Embryonic facial prominence (tissue), 1 donor: ENCODE measurements around the gene ARL8A.
"Not testable (repeated sequence)": the region's sequence is repeated elsewhere in the genome, so short reads cannot be mapped to it uniquely, and the experiment has no call there.

Experiments
- DNase-seq: peaks from one replicate; pipeline ENCODE4 v3.0.0-alpha.2; 2016; ENCODE audit errors: extremely low spot score

ARL8A gene

GRCh38 chr1:202173993-202174392 lies 29.5 kb upstream of the ARL8A start:
- DNase-seq = no peak

GRCh38 chr1:202172015-202172355 lies 27.4 kb upstream of the ARL8A start:
- DNase-seq = no peak

DNA sequence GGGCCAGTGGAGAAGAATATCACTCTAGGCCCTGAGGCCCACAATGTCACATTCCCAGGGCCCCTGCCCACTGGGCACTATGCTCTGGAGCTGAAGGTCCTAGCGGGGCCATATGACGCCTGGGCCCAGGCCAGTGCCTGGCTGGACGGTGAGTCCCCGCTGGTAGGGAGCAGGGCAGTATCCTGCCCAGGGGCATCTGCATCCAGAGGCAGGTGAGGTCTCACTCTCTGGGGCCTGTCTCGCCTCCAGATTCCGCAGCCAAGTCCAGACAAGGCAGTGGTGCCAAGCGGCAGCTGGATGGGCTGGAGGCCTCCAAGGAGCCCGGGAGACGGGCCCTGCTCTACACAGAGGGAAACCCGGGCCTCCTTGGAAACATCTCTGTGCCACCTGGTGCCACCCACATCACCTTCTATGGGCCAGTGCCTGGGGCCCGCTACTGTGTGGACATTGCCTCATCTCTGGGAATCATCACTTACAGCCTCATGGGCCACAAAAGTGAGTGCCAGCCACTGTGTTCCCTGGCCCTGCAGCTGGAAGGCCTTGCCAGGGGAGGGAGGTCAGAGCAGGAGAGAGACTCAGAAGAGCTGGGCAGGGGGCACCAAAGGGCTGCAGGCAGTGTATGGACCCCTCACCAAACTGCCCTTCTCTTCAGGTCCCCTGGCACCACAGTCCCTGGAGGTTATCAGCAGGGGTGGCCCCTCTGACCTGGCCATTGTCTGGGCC lies 26.9 kb upstream of the ARL8A start:
- DNase-seq = no peak

DNA sequence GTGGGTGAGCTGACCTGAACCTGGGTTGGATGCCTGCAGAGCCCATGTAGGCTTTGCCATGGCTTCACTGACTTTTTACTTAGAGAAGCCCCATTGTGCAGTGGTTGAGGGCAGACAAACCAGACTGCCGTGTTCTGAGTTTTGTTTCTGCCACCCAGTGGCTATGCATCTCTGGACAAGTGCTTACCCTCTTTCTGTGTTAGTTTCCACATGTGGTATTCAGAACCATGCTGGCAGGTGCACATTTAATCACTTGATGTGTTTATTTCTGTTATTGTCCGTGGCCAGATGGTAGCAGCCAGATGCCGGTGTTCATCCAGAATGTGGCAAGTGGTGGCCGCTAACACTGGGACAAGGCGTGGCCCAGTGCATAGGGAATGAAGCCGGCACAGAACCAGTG lies 26.2 kb upstream of the ARL8A start:
- DNase-seq = no peak

- DNase-seq = no peak
Measured at GRCh38 chr1:202168861-202169260, 24.3 kb upstream of the ARL8A start.

GRCh38 chr1:202167708-202168415 lies 23.3 kb upstream of the ARL8A start:
- DNase-seq = peak; percentile 50

DNA sequence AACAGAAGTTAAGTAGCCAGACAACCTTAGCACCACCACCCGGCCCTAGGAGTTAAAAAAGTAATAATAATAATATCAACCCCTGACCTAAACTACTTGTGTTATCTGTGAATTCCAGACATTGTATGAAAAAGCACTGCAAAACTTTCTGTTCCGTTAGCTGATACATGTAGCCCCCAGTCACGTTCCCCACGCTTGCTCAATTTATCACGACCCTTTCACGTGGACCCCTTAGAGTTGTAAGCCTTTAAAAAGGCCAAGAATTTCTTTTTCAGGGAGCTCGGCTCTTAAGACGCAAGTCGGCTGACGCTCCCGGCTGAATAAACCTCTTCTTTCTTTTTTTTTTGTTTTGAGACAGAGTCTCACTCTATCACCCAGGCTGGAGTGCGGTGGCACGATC lies 22.5 kb upstream of the ARL8A start:
- not testable (repeated sequence) for DNase-seq

DNA sequence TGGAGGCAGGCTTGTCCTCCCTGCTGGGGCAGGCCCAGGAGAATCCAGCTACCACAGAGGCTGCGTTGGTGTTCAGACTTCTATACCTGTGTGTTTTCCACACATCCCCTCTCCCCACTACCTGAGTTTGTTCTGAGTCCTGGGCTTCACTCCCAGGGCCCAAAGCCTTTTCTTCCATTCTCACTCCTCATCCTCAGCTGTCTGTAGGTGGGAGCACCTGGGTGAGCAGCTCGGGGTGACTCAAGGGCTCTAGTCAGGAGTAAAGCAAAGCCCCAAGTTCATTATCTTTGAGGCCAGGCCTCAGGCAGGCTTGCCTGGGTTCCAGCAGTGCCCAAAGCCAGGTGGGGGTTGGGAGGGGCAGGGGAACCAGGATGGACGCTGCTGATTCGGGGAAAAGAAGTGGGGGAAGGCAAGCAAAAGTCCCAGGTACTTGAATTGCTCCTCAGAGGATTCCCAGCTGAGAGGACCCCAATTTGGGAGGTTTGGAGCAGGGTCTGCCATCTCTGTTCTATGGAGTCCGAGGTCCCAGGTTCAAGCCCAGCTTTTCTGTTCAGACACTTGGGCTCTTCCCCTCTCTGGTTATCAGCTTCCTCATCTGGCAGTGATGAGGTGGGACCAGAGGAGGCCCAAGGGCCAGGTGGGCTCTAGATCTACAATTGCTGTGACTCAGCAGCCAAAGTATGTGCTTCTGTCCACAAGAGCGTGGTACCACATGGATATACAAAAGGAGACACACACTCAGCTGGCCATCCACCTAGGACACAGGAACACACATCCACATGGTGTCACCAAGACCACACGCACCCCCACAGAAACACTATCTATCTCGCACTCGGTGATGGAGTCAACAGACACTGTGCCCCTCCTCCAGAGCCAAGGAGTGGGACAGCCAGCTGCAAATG lies 21.7 kb upstream of the ARL8A start:
- no peak for DNase-seq

- DNase-seq = no peak
Measured at GRCh38 chr1:202165267-202165941, 20.9 kb upstream of the ARL8A start.

GRCh38 chr1:202164271-202165037 lies 19.9 kb upstream of the ARL8A start:
- DNase-seq = no peak

- DNase-seq = no peak
Measured at GRCh38 chr1:202163281-202164270, 19.0 kb upstream of the ARL8A start.

DNA sequence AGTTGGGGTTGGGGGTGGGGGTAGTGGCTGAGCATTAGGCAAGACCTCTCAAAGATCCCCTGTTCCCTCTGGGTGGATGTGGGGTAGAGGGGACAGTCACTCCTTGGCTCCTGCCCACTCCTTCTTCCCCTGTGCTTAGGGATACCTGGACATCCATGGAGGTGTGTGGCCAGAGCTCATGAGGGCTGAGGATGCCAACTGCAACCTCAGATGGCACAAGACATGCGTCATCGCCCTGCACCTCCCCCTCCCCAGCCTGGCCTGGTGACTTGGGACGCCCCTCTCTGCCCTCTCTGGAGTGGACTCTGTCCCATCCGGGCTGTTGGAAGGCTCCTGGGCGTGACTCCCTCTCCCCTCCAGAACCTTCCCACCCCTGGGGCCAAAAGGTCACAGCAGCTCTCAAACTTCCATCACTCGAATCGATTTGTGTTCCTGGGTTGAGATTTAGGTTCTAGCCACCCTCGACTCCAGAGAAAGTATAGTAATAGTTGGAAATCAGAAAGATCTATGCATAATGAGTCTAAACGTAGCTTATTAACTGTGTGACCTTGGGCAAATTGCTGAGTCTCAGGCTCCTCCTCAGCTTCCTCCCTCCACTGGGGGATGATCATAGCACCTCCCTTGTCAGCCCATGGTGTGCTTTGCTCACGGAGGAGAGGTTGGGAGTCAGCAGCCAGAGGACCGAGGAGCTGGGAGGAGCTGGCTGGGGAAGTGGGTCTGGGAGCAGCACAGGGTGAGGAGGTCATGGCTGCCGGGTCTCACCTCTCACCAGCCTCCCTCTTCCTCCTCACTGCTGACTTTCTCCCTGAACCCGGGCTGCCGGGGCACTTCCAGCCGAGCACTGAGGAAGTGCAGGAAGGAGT lies 18.1 kb upstream of the ARL8A start:
- DNase-seq = no peak

- DNase-seq = no peak
Measured at GRCh38 chr1:202162047-202162417, 17.5 kb upstream of the ARL8A start.

DNA sequence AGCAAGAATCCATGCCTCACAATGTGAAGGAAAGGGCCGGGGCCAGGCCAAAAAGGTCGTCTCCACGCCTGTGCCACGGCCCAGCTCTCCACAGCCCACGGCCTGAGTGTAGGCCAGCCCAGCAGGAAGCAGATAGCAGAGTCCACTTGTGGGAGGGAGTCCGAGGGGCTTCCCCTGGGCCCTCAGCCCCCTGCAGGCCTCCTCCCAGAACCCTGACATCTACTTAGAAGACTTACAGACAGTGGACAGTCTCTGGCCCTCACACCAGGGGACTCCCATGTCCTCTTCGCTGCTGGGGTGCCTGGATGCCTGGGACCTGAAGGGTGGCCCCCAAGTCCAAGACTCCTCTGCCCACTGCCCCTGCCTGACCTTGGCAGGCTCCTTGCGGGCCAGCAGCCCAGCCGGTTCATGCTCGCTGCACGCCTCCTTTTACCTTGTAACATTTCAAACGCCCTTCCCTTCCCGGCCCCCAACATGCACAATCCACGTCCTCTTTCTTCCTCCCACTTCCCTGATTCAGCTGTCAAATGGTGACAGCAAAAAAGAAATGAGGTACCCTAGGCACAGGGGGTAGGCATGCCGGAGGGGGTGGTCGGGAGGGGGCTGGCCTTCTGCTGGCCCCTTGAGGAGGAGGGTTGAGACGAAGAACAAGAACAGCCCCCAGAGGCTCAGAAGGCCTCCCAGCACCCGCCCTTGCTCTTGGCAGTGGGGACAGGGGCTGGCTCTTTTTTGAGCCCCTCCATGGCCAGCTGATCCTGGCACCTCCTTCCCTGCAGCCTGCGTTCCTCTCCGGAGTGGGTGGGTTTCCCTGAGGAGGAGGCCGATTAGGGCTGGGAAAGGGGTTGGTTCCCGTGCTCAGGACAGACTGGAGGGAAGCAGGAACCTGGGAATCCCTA lies 16.9 kb upstream of the ARL8A start:
- no peak for DNase-seq

DNA sequence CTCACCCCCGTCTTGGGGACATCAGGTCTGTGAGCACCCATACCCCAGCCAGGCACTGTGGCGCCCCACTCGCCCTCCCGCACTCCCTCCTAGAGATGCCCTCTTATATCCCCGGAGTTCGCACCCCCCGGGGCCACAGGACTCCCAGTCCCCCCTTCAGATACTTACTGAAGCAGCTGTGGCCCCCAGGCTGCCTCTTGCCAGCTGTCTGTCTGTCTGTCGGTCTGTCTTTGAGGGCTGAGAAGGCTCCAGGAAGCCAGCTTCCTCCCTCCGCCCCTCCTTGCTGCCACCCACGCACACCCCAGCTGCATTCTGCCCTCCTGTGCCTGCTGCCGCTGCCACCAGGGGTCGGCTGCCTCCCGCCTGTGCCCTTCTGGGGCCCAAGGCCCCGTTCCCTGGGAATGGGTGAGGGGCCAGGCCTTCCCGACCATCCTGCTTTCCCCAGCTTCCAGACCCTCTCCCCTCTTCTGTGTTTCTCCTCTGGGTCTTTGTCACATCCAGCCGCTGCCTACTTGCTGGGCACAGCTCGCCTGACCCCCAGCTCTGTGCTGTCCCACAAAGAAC lies 15.9 kb upstream of the ARL8A start, which contains the start of gene PTPN7:
Gene PTPN7, minus strand, starts transcription at position 226 of the 564 bp plus-strand sequence. CDS start 1,200 bp downstream, outside the sequence.
- DNase-seq = no peak

DNA sequence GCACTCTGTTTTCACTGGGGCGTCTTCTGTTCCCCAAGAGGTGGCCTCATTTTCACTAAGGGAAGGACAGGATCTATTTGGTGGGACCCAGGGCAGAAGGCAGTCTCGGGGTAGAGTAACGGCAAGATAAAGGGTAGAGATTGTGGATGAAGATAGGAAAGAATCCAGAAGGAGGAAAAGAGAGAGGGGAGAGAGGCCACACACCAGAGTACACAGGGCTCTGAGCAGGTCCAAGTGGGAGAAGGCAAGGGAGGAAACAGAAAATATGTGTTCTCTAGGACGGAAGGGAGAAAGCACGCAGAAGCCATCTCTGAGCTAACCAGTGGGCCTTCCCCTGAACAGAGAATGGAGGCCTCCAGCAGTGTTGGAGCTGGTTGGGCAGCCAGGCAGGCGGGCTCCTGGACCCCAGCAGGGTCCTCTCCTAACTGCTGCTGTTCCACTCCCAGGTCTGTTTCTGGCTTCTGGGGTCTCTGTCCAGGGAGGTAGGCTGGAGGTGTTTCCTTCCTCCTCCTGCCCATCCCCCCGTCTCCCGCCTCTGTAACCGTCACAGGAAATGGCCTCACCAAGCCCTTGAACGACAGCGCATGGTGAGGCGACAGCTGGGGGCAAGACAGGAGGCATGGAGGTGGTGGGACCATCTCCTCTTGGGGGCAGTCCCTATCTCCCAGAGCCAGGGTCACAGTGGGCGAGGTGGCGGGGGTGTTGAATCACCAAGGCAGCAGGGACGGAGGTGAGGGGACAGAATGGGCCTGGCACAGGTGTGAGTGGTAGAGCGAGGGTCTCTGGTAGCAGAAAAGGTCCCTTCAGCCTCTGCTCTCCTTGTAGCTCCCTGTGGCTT lies 15.2 kb upstream of the ARL8A start:
- no peak for DNase-seq
